Activated CD4-positive, CD25-positive, alpha-beta regulatory T cell (primary cell): ENCODE results near the gene SESN3.
"Not testable (repeated sequence)": the region's sequence is repeated elsewhere in the genome, so short reads cannot be mapped to it uniquely, and the experiment has no call there.

Experiments used
- DNase-seq, 4 experiments: peaks; one replicate each; lab custom pipeline; 2025; lab: John Stamatoyannopoulos, UW

The SESN3 gene, protein sequence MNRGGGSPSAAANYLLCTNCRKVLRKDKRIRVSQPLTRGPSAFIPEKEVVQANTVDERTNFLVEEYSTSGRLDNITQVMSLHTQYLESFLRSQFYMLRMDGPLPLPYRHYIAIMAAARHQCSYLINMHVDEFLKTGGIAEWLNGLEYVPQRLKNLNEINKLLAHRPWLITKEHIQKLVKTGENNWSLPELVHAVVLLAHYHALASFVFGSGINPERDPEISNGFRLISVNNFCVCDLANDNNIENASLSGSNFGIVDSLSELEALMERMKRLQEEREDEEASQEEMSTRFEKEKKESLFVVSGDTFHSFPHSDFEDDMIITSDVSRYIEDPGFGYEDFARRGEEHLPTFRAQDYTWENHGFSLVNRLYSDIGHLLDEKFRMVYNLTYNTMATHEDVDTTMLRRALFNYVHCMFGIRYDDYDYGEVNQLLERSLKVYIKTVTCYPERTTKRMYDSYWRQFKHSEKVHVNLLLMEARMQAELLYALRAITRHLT

DNA sequence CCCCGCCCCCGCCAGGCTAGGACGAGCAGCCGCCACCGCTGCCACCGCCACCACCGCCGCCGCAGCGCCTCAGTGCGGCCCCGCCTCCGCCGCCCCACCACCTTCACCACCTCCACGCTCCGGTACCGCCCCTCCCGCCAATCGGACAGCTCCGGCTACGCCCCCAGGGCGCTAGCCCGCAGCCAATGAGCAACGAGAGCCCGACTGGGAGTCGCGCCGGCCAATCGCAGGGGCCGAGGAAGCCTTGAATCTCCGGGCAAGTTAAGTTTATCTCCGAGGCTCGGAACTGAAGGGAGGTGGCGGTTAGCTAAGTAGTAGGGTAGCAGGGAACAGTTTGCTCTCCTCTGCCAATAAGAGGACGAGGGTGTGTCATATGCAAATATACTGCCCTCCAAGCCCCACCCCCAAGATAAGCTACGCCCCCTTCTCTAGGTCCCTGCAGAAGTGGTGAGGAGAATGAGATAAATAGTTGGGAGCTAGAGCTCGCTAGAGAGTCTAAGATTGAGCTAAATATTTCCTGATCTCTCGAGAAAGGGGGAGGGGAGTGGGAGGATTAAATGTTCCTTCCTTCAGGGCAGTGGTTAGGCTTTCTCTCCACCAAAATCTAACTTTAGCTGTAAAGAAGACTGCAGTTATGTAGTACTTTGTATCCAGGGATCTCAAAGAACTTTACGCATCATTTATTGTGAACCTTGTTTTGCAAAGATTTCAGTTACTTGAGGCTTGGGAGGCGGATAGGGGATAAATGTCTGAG is at the start of gene SESN3:
SESN3 (minus strand) TSS at position 76 of the 754 bp plus-strand sequence. CDS start 342 bp downstream, outside the sequence.
- peak; percentile 96 to 98 (median 97) for DNase-seq

- no peak for DNase-seq
Measured at GRCh38 chr11:95279921-95280868, 49.2 kb upstream of the SESN3 start.

GRCh38 chr11:95277868-95278267 is 46.9 kb upstream of the SESN3 start:
- DNase-seq: no peak

DNA sequence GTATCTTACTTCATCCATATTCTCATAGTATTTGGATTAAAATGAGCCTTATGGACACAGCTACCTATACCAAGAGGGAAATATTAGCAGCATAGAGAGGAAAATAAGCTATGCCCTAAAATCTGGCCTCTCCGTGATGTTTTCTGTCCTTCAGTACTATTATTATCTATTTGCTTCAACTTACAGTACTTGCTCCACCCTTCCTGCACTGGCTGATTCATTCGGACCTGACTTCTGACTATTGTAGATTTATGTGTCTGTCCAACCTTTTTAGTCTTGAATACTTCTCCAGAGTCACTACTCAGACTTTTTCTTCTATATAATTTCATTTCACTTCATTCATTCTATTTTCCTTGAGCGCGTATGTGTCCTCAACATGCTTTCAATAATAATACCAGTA is 45.1 kb upstream of the SESN3 start:
- DNase-seq: no peak

- DNase-seq: not testable (repeated sequence)
Measured at GRCh38 chr11:95273618-95274017, 42.6 kb upstream of the SESN3 start.

GRCh38 chr11:95269036-95269819 is 38.2 kb upstream of the SESN3 start:
- DNase-seq: no peak

DNA sequence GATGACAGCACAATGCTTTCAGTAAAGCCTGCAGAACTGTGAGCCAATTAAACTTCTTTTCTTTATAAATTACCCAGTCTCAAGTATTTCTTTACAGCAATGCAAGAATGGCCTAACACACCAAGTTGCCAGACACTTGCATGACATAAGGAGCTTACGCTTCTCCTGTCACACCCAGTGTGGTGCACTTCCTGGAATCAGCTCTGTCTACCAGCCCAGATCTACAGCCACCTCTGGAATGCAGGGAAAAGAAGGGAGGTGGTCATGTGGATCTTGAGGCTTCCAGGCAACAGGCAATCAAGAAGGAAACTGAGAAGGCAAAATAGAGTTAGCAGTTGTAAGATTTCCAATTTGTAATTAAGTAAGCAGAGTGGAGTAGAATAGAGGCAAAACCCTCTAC is 37.4 kb upstream of the SESN3 start:
- no peak for DNase-seq

DNA sequence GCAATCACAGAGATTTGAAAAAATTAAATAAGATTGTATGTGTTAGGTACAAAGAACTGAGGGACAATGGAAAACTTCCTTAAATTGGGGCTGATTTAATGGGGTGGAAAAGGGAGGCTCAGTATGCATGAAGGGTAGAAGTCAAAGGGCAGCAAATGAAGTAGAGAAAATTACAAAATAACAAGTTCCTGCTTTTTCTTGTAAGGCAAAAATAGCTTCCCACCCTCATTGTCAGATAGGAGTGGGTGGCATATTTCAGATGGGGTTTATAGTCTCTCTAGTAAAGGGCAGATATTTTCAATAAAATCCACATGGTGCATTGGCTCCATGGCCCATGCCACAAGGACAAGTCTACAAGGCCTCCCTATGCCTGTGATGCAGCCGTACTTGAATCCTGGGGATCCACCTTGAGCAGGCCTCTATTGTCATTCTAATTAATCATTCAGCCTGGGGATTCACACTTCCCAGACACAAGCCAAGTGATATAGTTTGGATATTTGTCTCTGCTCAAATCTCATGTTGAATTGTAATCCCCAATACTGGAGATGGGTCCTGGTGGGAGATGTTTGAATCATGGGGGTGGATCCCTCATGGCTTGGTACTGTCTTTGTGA is 36.7 kb upstream of the SESN3 start:
- DNase-seq: no peak

GRCh38 chr11:95266751-95267374 is 35.9 kb upstream of the SESN3 start:
- DNase-seq: no peak

DNA sequence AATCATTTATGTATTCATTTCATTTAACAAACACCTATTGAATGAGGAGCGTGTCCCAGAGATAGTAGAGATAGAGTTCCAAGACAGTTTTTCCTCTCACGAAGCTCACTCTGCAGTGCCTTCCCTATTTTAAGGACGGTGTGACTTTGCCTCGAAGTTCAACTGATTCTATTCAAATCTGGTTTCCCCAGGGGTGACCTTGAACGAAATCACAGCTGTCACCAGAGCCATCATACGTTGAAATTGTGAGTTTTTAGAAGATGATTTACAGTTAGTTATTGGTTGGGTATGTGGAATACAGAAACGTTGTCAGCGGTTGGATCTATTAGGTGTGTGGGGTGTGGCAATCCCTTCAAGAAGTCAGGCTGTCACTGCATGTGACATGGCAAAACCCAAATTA is 33.9 kb upstream of the SESN3 start:
- no peak for DNase-seq

DNA sequence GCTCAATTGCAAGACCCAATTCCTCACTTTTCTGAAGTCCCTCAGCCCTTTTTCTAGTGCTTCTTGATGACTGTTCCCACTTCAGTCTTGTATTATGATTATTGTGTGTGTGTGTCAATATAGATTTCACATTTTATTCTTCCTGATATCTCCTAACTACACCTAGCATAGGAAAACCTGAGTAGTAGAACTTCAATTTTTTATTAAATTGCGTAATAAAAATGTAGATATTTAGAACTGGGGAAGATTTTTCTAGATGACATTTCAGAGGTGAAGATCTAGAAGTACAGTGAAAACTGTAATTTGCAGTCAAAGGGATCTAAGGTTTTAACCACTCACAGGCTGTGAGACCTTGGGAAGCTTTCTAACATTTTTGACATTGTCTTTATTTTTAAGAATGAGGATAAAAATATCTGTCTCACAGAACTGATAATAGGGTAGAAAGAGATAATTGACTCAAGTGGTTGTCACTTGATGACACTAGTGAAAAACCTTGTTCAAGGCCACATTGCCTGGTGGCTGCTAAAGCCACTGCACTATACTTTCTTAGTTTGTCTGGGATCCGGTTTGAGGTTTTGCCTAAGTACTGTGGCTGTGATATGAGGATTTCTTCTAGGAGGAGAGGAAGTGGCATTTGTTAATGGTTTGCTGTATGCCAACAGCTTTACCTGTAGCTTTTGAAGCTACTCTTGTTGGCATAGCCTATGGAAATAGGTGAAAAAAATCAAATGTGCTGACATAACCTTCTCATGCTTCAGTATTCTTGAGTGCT is 32.2 kb upstream of the SESN3 start:
- no peak for DNase-seq

- no peak for DNase-seq
Measured at GRCh38 chr11:95257456-95257971, 26.5 kb upstream of the SESN3 start.

GRCh38 chr11:95256321-95256779 is 25.3 kb upstream of the SESN3 start:
- no peak for DNase-seq

- DNase-seq: no peak
Measured at GRCh38 chr11:95255251-95256145, 24.5 kb upstream of the SESN3 start.

GRCh38 chr11:95254716-95255115 is 23.7 kb upstream of the SESN3 start:
- no peak for DNase-seq

GRCh38 chr11:95254131-95254704 is 23.2 kb upstream of the SESN3 start:
- DNase-seq: peak; percentile 12 to 58 (median 36)

DNA sequence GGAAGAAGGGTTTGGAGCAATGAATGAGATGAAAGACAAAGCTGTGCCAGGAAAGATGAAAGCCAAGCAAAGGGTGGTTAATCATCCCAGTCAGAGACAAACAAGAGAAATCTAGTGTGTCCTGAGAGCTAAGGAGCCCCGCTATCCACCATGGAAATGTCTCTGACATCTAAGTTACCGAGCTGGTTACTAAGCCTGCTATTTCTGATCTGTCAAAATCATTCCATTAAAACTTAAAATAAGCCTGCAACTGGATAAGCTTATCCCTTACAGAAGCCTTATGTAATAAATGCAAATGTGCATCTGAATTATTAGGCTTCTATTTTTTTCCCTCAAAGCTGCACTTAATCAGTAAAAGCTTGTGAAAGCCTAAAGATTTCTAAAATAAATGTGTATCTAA is 22.1 kb upstream of the SESN3 start:
- no peak for DNase-seq

GRCh38 chr11:95252586-95252985 is 21.6 kb upstream of the SESN3 start:
- no peak for DNase-seq
